GM12878 (cell line): Measurements from ENCODE around the gene BMP7. TPM values are rescaled to one million over a fixed set of nuclear protein-coding genes. Genes with fewer than 3 reads are reported as not detected.
A peak's percentile ranks its signal among the peaks of the same experiment; 100 is the strongest.

Source experiments
- ATAC-seq: fragments of 200-7000 bp; cut with Tn5 transposase; 3 replicates; pipeline ENCODE4 v1.9.1; 2020; ENCODE audit warnings: mild to moderate bottlenecking, moderate library complexity
- BruUV-seq: library from RNA; stranded (reverse); fragments of 400-500 nt; replicated peaks from 2 replicates; lab custom pipeline; 2021; lab: Mats Ljungman, UMichigan
- CTCF ChIA-PET: fragments of 300-600 bp; sonication (Branson Sonifier 250); formaldehyde crosslinking; extraction: SDS; loops from one replicate; lab custom pipeline; 2021; ENCODE audit warnings: inconsistent platforms; lab: Yijun Ruan, JAX
- POLR2A ChIA-PET: fragments of 350-600 bp; formaldehyde crosslinking; extraction: SDS; loops from one replicate; lab custom pipeline; 2021; ENCODE audit warnings: inconsistent platforms; lab: Charles Lee
- RAD21 ChIA-PET: fragments of 300-600 bp; sonication (Branson Sonifier 250); formaldehyde crosslinking; loops from one replicate; lab custom pipeline; 2023; ENCODE audit warnings: antibody characterized with exemption; ENCODE audit not compliant: unreplicated experiment; lab: Charles Lee
- SMC1A ChIA-PET: fragments of 300-600 bp; sonication (Branson Sonifier 250); formaldehyde crosslinking; loops from one replicate; lab custom pipeline; 2023; ENCODE audit not compliant: unreplicated experiment, uncharacterized antibody; lab: Charles Lee
- DNase-seq: peaks from one replicate; pipeline ENCODE4 v3.0.0-alpha.2; 2011; ENCODE audit warnings: low read depth, low spot score
- FAIRE-seq: peaks from 3 replicates; lab custom pipeline; 2011; peaks lifted over from hg19 to GRCh38; lab: Jason Lieb, UNC
- H2AFZ ChIP-seq: 2 replicates; pipeline ENCODE4 v1.6.0; 2011; ENCODE audit warnings: low read depth, low read length, control low read depth; ENCODE audit not compliant: control insufficient read depth
- H3K27ac ChIP-seq: 2 replicates; pipeline ENCODE4 v1.5.1; 2011; ENCODE audit warnings: control low read depth; ENCODE audit not compliant: control insufficient read depth, insufficient read depth
- H3K27me3 ChIP-seq, 2 experiments: replicated peaks in 1 of 2; 2 replicates each; pipeline versions ENCODE4 v1.6.0 to v1.6.1; 2011; ENCODE audit warnings: low read length in 1 of 2; ENCODE audit not compliant: control insufficient read depth in 2 of 2, insufficient read depth in 2 of 2
- H3K36me3 ChIP-seq, 2 experiments: 2 replicates each; pipeline ENCODE4 v1.5.1; 2011; ENCODE audit warnings: low read length in 1 of 2; ENCODE audit not compliant: control insufficient read depth in 2 of 2, insufficient read depth in 2 of 2
- H3K4me1 ChIP-seq: 2 replicates; pipeline ENCODE4 v1.6.1; 2011; ENCODE audit warnings: mild to moderate bottlenecking, low read length, moderate library complexity, mixed read lengths; ENCODE audit not compliant: control insufficient read depth, insufficient read depth
- H3K4me2 ChIP-seq: 2 replicates; pipeline ENCODE4 v1.6.0; 2011; ENCODE audit warnings: control low read depth; ENCODE audit not compliant: control insufficient read depth, insufficient read depth
- H3K4me3 ChIP-seq: fragments of 200-600 bp; sonication (generic); 2 replicates; pipeline ENCODE4 v1.5.1; 2016
- H3K79me2 ChIP-seq: 2 replicates; pipeline ENCODE4 v1.6.0; 2011; ENCODE audit warnings: low read length; ENCODE audit not compliant: control insufficient read depth, insufficient read depth
- H3K9ac ChIP-seq: 2 replicates; pipeline ENCODE4 v1.8.0; 2011; ENCODE audit warnings: low read length, control low read depth, mixed read lengths; ENCODE audit not compliant: control insufficient read depth, insufficient read depth
- H3K9me3 ChIP-seq: replicated peaks from 3 replicates; pipeline ENCODE4 v1.5.1; 2011; ENCODE audit warnings: mild to moderate bottlenecking, low read length; ENCODE audit not compliant: control insufficient read depth, insufficient read depth
- H4K20me1 ChIP-seq: 2 replicates; pipeline ENCODE4 v1.6.0; 2011; ENCODE audit not compliant: control insufficient read depth, insufficient read depth
- ATF7 ChIP-seq: fragments of 450-650 bp; IDR thresholded peaks from 2 replicates; pipeline ENCODE4 v1.6.1; 2016; ENCODE audit warnings: low read depth, mild to moderate bottlenecking
- ETV6 ChIP-seq, 2 experiments: fragments of 450-650 bp in 1 of 2; IDR thresholded peaks in 1 of 2; conservative IDR thresholded peaks in 1 of 2; 2 replicates each; pipeline ENCODE4 v1.6.1; 2014; ENCODE audit warnings: antibody characterized with exemption in 1 of 2, borderline replicate concordance in 1 of 2, low read depth in 1 of 2, mild to moderate bottlenecking in 1 of 2, moderate library complexity in 1 of 2
- NFXL1 ChIP-seq: fragments of 450-650 bp; IDR thresholded peaks from 2 replicates; pipeline ENCODE4 v1.6.1; 2017; ENCODE audit warnings: antibody characterized with exemption, mild to moderate bottlenecking, borderline replicate concordance
- NFYB ChIP-seq: IDR thresholded peaks from 2 replicates; pipeline ENCODE4 v1.6.1; 2011; ENCODE audit warnings: low read depth, mild to moderate bottlenecking, low read length, improper control_type of control experiment, moderate library complexity; ENCODE audit not compliant: insufficient read depth
- SKIL ChIP-seq: fragments of 450-650 bp; IDR thresholded peaks from 2 replicates; pipeline ENCODE4 v1.6.1; 2017; ENCODE audit warnings: mild to moderate bottlenecking, low read depth, inconsistent platforms; ENCODE audit not compliant: poor library complexity, severe bottlenecking
- SP1 ChIP-seq: IDR thresholded peaks from one replicate; pipeline ENCODE4 v1.6.1; 2011; ENCODE audit warnings: low read depth, low read length
- TCF3 ChIP-seq: IDR thresholded peaks from 2 replicates; pipeline ENCODE4 v1.6.1; 2012; ENCODE audit warnings: low read depth, mild to moderate bottlenecking, low read length, borderline replicate concordance; ENCODE audit not compliant: insufficient read depth
- ZNF207 ChIP-seq: fragments of 450-650 bp; IDR thresholded peaks from 2 replicates; pipeline ENCODE4 v1.6.1; 2014; ENCODE audit warnings: antibody characterized with exemption, mild to moderate bottlenecking, borderline replicate concordance
- WGBS: methylation state at CpG from one replicate; pipeline ENCODE4 v1.1.6; 2016; ENCODE audit warnings: low lambda C conversion rate; ENCODE audit not compliant: insufficient replicate concordance, insufficient coverage; ENCODE audit errors: missing lambda C conversion rate; 5-methylcytosine and 5-hydroxymethylcytosine counted together
- in situ Hi-C: fragments of 300-500 bp; cut with MboI; formaldehyde crosslinking; loops from 9 replicates; pipeline ENCODE4 v1.14.3; 2018; ENCODE audit warnings: mixed read lengths
- intact Hi-C: fragments of 100-400 bp; cut with micrococcal nuclease; formaldehyde crosslinking; loops from one replicate; pipeline ENCODE4 v1.14.2; 2022; ENCODE audit not compliant: unreplicated experiment
- polyA plus RNA-seq, 11 experiments: library from polyadenylated mRNA; depleted of rRNA in 4 of 11; unstranded in 6 of 11; stranded (reverse) in 5 of 11; fragments of >200 nt; fragmentation: Nextera tagmentation in 4 of 11; fragmentation: Illumina TruSeq in 1 of 11; extraction: Ambion mirVana in 4 of 11; extraction: Trizol in 1 of 11; gene quantifications; 1 replicate in 1 of 11; 2 replicates in 10 of 11; pipeline versions ENCODE4 v1.2.1 to v1.2.3, GENCODE V29; 2011 to 2016; ENCODE audit warnings: inconsistent platforms in 2 of 11, missing spikeins in 2 of 11, low read depth in 1 of 11
- total RNA-seq, 4 experiments: library from RNA; depleted of rRNA in 3 of 4; stranded (reverse); fragments of >200 nt in 3 of 4; fragmentation: Illumina TruSeq in 1 of 4; extraction: Trizol in 1 of 4; gene quantifications; 2 replicates each; pipeline versions ENCODE4 v1.2.1 to v1.2.3, GENCODE V29; 2013 to 2021
- TF ChIP-seq, protein P1 (sequence below): fragments of 150-350 bp; IDR thresholded peaks from 2 replicates; pipeline ENCODE4 v1.6.1; 2014; ENCODE audit warnings: mild to moderate bottlenecking, low read depth, low read length
- TF ChIP-seq, protein P2 (sequence below): fragments of 450-650 bp; IDR thresholded peaks from 2 replicates; pipeline ENCODE4 v1.6.1; 2017; ENCODE audit warnings: low read depth, mild to moderate bottlenecking, moderate library complexity

The BMP7 gene
- total and polyA plus RNA-seq, 10 of the 15 experiments (the other 5 are each of a cell fraction or from before 2014, with no cell fraction given), result 0.18 to 0.51 (median 0.28) TPM; not detected in 7

DNA sequence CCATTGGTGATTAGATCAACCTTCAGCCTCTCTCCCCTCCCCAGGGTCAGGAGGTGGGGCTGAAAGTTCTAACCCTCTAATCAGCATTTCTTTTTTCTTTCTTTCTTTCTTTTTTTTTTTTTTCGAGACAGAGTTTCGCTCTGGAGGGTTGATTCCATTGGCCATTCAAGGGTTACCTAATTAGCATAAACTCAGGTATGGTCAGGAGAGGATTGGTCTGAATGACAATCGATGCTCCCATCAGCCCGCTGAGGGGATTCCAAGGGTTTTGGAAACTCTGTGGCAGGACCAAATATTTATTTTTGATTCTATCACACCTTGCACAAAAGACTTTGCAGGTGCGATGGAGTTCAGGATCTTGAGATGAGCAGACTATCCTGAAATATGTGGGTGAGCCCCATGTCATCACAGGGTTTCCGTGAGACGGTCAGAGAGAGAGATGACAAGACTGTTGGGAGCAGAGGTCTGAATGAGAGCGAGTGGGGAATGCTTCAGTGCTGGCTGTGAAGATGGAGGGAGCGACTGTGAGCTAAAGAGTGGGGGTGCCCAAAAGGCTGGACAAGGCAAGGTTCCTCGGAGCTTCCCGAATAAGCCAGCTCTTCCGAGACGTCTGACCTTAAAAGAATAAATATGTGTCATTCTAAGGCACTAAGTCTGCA lies 107.1 kb downstream of the BMP7 start:
- Histone ChIP-seq H3K4me2 (no peak overlapping the region), H3K27me3 (peaks cover 0 to 3% of the 10 kb centered on the region in 2 experiments; a peak in 2 of 4 replicates), H4K20me1 (no peaks in the 10 kb centered on the region; the same call in 1 of the 2 replicates), H2AFZ (no peak overlapping the region), H3K9me3 (no peaks in the 10 kb centered on the region; the same call in 2 of the 3 replicates), H3K79me2 (no peaks in the 10 kb centered on the region), H3K27ac (no peak overlapping the region), H3K4me3 (no peak overlapping the region), H3K4me1 (no peaks in the 10 kb centered on the region), H3K9ac (no peak overlapping the region), H3K36me3 (no peaks in the 10 kb centered on the region)
- SMC1A ChIA-PET, result no interaction called here
- no TSS peak for BruUV-seq
- RAD21 ChIA-PET, result no interaction called here
- POLR2A ChIA-PET, result no interaction called here
- 44% methylated on average over 11 of the region's 13 CpGs for WGBS
- CTCF ChIA-PET, result interaction anchor here (0.7 kb wide), 1 partner anchor 423 kb away, joined by 4 read pairs; no protein-coding TSS in a partner anchor
- TF ChIP-seq, protein P1, sequence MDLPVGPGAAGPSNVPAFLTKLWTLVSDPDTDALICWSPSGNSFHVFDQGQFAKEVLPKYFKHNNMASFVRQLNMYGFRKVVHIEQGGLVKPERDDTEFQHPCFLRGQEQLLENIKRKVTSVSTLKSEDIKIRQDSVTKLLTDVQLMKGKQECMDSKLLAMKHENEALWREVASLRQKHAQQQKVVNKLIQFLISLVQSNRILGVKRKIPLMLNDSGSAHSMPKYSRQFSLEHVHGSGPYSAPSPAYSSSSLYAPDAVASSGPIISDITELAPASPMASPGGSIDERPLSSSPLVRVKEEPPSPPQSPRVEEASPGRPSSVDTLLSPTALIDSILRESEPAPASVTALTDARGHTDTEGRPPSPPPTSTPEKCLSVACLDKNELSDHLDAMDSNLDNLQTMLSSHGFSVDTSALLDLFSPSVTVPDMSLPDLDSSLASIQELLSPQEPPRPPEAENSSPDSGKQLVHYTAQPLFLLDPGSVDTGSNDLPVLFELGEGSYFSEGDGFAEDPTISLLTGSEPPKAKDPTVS, result no peak
- TF ChIP-seq SKIL (no peak), TCF3 (no peak), NFYB (no peak), SP1 (no peak), ATF7 (no peak), NFXL1 (peak; percentile 86), ETV6 (conservative IDR thresholded peaks at IDR 0.05 in 1 of 2, IDR thresholded peaks at IDR 0.05 in 1 of 2; ENCODE audit: borderline replicate concordance in 1 of 2, low read depth in 1 of 2) (peak in 1 of 2 experiments; percentile 83; a peak in 2 of 4 replicates), ZNF207 (no peak)
- TF ChIP-seq, protein P2, sequence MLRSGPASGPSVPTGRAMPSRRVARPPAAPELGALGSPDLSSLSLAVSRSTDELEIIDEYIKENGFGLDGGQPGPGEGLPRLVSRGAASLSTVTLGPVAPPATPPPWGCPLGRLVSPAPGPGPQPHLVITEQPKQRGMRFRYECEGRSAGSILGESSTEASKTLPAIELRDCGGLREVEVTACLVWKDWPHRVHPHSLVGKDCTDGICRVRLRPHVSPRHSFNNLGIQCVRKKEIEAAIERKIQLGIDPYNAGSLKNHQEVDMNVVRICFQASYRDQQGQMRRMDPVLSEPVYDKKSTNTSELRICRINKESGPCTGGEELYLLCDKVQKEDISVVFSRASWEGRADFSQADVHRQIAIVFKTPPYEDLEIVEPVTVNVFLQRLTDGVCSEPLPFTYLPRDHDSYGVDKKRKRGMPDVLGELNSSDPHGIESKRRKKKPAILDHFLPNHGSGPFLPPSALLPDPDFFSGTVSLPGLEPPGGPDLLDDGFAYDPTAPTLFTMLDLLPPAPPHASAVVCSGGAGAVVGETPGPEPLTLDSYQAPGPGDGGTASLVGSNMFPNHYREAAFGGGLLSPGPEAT, result no peak
- no peak for ATAC-seq
- intact Hi-C loops, result no loop called here
- no peak for FAIRE-seq
- DNase-seq, result no peak
- in situ Hi-C loops, result no loop called here
